Panc1 (cell line): ENCODE results near the gene BRD1. TPM values are rescaled to one million over a fixed set of nuclear protein-coding genes. Genes with fewer than 3 reads are reported as not detected.

Source experiments
- ATAC-seq: fragments of 200-7000 bp; cut with Tn5 transposase; 2 replicates; pipeline ENCODE4 v1.9.1; 2020; ENCODE audit warnings: mild to moderate bottlenecking, moderate library complexity
- BruUV-seq: library from RNA; stranded (reverse); fragments of 400-500 nt; replicated peaks from 2 replicates; lab custom pipeline; 2021; lab: Mats Ljungman, UMichigan
- CTCF ChIA-PET: fragments of 300-600 bp; sonication (Branson Sonifier 250); formaldehyde crosslinking; loops from one replicate; lab custom pipeline; 2022; ENCODE audit warnings: antibody characterized with exemption; lab: Charles Lee
- POLR2A ChIA-PET: fragments of 300-600 bp; sonication (Branson Sonifier 250); formaldehyde crosslinking; loops from one replicate; lab custom pipeline; 2022; ENCODE audit warnings: antibody characterized with exemption; lab: Charles Lee
- DNase-seq: peaks from one replicate; pipeline ENCODE4 v3.0.0-alpha.2; 2010; ENCODE audit warnings: low read depth, low spot score
- H3K27ac ChIP-seq: 2 replicates; pipeline ENCODE4 v1.5.1; 2011; ENCODE audit warnings: mild to moderate bottlenecking, low read length, inconsistent platforms
- H3K27me3 ChIP-seq: fragments of 200-500 bp; sonication (Bioruptor generic); 2 replicates; pipeline ENCODE4 v1.6.0; 2014; ENCODE audit warnings: low read length, inconsistent platforms; ENCODE audit not compliant: control insufficient read depth, insufficient read depth
- H3K36me3 ChIP-seq: fragments of 200-500 bp; sonication (Bioruptor generic); 2 replicates; pipeline ENCODE4 v1.5.1; 2014; ENCODE audit warnings: inconsistent platforms, mild to moderate bottlenecking, low read length, moderate library complexity; ENCODE audit not compliant: control insufficient read depth, insufficient read depth
- H3K4me1 ChIP-seq: 2 replicates; pipeline ENCODE4 v1.5.1; 2011; ENCODE audit warnings: inconsistent platforms, mild to moderate bottlenecking, low read length, moderate library complexity; ENCODE audit not compliant: control insufficient read depth, insufficient read depth
- H3K4me3 ChIP-seq, 2 experiments: 2 replicates each; pipeline ENCODE4 v1.5.1; 2011 to 2012; ENCODE audit warnings: low read depth in 2 of 2, low read length in 2 of 2, mild to moderate bottlenecking in 2 of 2, inconsistent platforms in 1 of 2, moderate library complexity in 1 of 2
- H3K9me3 ChIP-seq: fragments of 200-500 bp; sonication (Bioruptor generic); 2 replicates; pipeline ENCODE4 v1.5.1; 2014; ENCODE audit warnings: low read depth, mild to moderate bottlenecking, inconsistent platforms, low read length, moderate library complexity; ENCODE audit not compliant: control insufficient read depth, insufficient read depth
- CTCF ChIP-seq: fragments of 450-650 bp; IDR thresholded peaks from 2 replicates; pipeline ENCODE4 v1.5.1; 2017; ENCODE audit warnings: mild to moderate bottlenecking
- POLR2AphosphoS5 ChIP-seq: IDR thresholded peaks from 2 replicates; pipeline ENCODE4 v1.6.1; 2012; ENCODE audit warnings: mild to moderate bottlenecking, low read depth, low read length, moderate library complexity
- REST ChIP-seq, 2 experiments: IDR thresholded peaks; 2 replicates each; pipeline ENCODE4 v1.6.1; 2011 to 2012; ENCODE audit warnings: low read depth in 2 of 2, control low read depth in 1 of 2, low read length in 1 of 2, mild to moderate bottlenecking in 1 of 2, moderate library complexity in 1 of 2; ENCODE audit not compliant: insufficient read depth in 1 of 2
- SIN3A ChIP-seq: IDR thresholded peaks from 2 replicates; pipeline ENCODE4 v1.6.1; 2012; ENCODE audit warnings: low read depth, mild to moderate bottlenecking, low read length, moderate library complexity, borderline replicate concordance; ENCODE audit not compliant: insufficient read depth
- TCF7L2 ChIP-seq: IDR thresholded peaks from 2 replicates; pipeline ENCODE4 v1.6.1; 2011; ENCODE audit warnings: mild to moderate bottlenecking, low read depth, low read length, inconsistent platforms
- in situ Hi-C: cut with HindIII; loops from 2 replicates; pipeline ENCODE4 v1.10.0; 2016; ENCODE audit warnings: low sequenced_read_pairs, low pct_unique_long_range_greater_than_20kb
- intact Hi-C: fragments of 100-400 bp; cut with micrococcal nuclease; formaldehyde crosslinking; loops from one replicate; pipeline ENCODE4 v1.10.0; 2022; ENCODE audit not compliant: unreplicated experiment
- total RNA-seq: library from RNA; stranded (reverse); gene quantifications from one replicate; pipeline ENCODE4 v1.2.1, GENCODE V29; 2021; ENCODE audit not compliant: unreplicated experiment

The BRD1 gene
- total RNA-seq, 1 experiment from 2014 or later: 24.0 TPM

- no TSS peak for BruUV-seq
- no peak for ATAC-seq
- POLR2A ChIA-PET: no interaction called here
- H3K4me3 ChIP-seq: no peak overlapping the region
- intact Hi-C loops (no loop called here), in situ Hi-C loops (no loop called here)
- TF ChIP-seq REST (IDR thresholded peaks at IDR 0.05; ENCODE audit: insufficient read depth in 1 of 2, low read depth in 2 of 2, low read length in 1 of 2) (no peak), TCF7L2 (no peak), SIN3A (no peak), CTCF (no peak), POLR2AphosphoS5 (no peak)
- H3K27ac ChIP-seq: no peak overlapping the region
- DNase-seq: no peak
- H3K9me3 ChIP-seq: no peaks in the 10 kb centered on the region
- no peaks in the 10 kb centered on the region for H3K36me3 ChIP-seq
- CTCF ChIA-PET: no interaction called here
- H3K4me1 ChIP-seq: no peaks in the 10 kb centered on the region
- no peaks in the 10 kb centered on the region for H3K27me3 ChIP-seq
These were observed 11.4 kb upstream of the BRD1 start for GRCh38 chr22:49838771-49839717.

GRCh38 chr22:49833340-49834007 lies 5.8 kb upstream of the BRD1 start:
- no peak overlapping the region for H3K27ac ChIP-seq
- no peak for DNase-seq
- intact Hi-C loops (no loop called here), in situ Hi-C loops (no loop called here)
- CTCF ChIA-PET: no interaction called here
- H3K4me3 ChIP-seq: no peak overlapping the region
- ATAC-seq: no peak
- BruUV-seq: no TSS peak
- no peaks in the 10 kb centered on the region for H3K36me3 ChIP-seq
- H3K9me3 ChIP-seq: no peaks in the 10 kb centered on the region
- TF ChIP-seq TCF7L2 (no peak), SIN3A (no peak), REST (IDR thresholded peaks at IDR 0.05; ENCODE audit: insufficient read depth in 1 of 2, low read depth in 2 of 2, low read length in 1 of 2) (no peak), POLR2AphosphoS5 (no peak), CTCF (no peak)
- H3K27me3 ChIP-seq: no peaks in the 10 kb centered on the region
- H3K4me1 ChIP-seq: no peaks in the 10 kb centered on the region
- POLR2A ChIA-PET: no interaction called here
